GM23338 (cell line): ENCODE measurements around the gene NIT2.

Source experiments
- CREB1 ChIP-seq: fragments of 250-450 bp; sonication (Bioruptor Pico); IDR thresholded peaks from 2 replicates; pipeline ENCODE4 v1.5.0; 2020; ENCODE audit warnings: low read depth, mild to moderate bottlenecking, moderate library complexity
- EZH2 ChIP-seq: fragments of 200-600 bp; sonication (generic); IDR thresholded peaks from one replicate; pipeline ENCODE4 v1.8.0; 2017; ENCODE audit warnings: antibody characterized with exemption, mild to moderate bottlenecking, low read depth; ENCODE audit not compliant: unreplicated experiment
- EZH2phosphoT487 ChIP-seq: fragments of 200-600 bp; sonication (generic); IDR thresholded peaks from one replicate; pipeline ENCODE4 v1.8.1; 2018; ENCODE audit warnings: antibody characterized with exemption; ENCODE audit not compliant: unreplicated experiment
- JUNB ChIP-seq: IDR thresholded peaks from one replicate; pipeline ENCODE4 v1.6.1; 2016; ENCODE audit warnings: antibody characterized with exemption; ENCODE audit not compliant: unreplicated experiment
- POLR2AphosphoS5 ChIP-seq: IDR thresholded peaks from 2 replicates; pipeline ENCODE4 v1.6.1; 2016; ENCODE audit warnings: antibody characterized with exemption, low read depth
- STAT1 ChIP-seq: IDR thresholded peaks from one replicate; pipeline ENCODE4 v1.6.1; 2016; ENCODE audit warnings: antibody characterized with exemption; ENCODE audit not compliant: unreplicated experiment
- ZNF331 ChIP-seq: fragments of 250-450 bp; sonication (Bioruptor Pico); IDR thresholded peaks from 2 replicates; pipeline ENCODE4 v1.5.0; 2020; ENCODE audit warnings: low read depth, mild to moderate bottlenecking, moderate library complexity
- TF ChIP-seq, protein P1 (sequence below): IDR thresholded peaks from one replicate; pipeline ENCODE4 v1.6.1; 2018; ENCODE audit warnings: antibody characterized with exemption; ENCODE audit not compliant: unreplicated experiment
- TF ChIP-seq, protein P2 (sequence below): fragments of 250-450 bp; sonication (Bioruptor Pico); IDR thresholded peaks from 2 replicates; pipeline ENCODE4 v1.5.0; 2020; ENCODE audit warnings: mild to moderate bottlenecking, moderate library complexity
- TF ChIP-seq, protein P3 (sequence below), 2 experiments: fragments of 200-600 bp in 1 of 2; sonication (generic) in 1 of 2; conservative IDR thresholded peaks; 2 replicates each; pipeline versions ENCODE4 v1.5.1 to v1.6.1; 2016 to 2017; ENCODE audit warnings: antibody characterized with exemption in 2 of 2, low read depth in 2 of 2, mild to moderate bottlenecking in 2 of 2, moderate library complexity in 1 of 2

DNA sequence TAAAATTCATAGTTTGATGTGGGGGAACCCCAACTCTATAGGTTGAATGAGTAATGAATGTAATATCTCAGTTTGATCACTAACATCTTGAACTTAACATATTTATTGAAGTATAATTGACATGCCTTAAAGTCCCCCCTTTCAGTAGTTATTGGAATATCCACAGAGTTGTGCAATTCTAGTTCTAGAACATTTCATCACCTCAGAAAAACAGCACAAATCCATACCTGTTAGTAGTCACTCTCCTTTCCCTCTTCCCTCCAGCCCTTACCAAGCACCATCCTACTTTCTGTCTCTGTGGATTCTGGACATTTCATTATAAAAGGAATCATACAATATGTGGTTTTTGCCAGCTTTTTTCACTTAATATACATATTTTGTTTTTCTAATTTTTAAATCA lies 8.7 kb upstream of the NIT2 start:
- TF ChIP-seq, protein P1, sequence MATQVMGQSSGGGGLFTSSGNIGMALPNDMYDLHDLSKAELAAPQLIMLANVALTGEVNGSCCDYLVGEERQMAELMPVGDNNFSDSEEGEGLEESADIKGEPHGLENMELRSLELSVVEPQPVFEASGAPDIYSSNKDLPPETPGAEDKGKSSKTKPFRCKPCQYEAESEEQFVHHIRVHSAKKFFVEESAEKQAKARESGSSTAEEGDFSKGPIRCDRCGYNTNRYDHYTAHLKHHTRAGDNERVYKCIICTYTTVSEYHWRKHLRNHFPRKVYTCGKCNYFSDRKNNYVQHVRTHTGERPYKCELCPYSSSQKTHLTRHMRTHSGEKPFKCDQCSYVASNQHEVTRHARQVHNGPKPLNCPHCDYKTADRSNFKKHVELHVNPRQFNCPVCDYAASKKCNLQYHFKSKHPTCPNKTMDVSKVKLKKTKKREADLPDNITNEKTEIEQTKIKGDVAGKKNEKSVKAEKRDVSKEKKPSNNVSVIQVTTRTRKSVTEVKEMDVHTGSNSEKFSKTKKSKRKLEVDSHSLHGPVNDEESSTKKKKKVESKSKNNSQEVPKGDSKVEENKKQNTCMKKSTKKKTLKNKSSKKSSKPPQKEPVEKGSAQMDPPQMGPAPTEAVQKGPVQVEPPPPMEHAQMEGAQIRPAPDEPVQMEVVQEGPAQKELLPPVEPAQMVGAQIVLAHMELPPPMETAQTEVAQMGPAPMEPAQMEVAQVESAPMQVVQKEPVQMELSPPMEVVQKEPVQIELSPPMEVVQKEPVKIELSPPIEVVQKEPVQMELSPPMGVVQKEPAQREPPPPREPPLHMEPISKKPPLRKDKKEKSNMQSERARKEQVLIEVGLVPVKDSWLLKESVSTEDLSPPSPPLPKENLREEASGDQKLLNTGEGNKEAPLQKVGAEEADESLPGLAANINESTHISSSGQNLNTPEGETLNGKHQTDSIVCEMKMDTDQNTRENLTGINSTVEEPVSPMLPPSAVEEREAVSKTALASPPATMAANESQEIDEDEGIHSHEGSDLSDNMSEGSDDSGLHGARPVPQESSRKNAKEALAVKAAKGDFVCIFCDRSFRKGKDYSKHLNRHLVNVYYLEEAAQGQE, result no peak
- TF ChIP-seq, protein P2, sequence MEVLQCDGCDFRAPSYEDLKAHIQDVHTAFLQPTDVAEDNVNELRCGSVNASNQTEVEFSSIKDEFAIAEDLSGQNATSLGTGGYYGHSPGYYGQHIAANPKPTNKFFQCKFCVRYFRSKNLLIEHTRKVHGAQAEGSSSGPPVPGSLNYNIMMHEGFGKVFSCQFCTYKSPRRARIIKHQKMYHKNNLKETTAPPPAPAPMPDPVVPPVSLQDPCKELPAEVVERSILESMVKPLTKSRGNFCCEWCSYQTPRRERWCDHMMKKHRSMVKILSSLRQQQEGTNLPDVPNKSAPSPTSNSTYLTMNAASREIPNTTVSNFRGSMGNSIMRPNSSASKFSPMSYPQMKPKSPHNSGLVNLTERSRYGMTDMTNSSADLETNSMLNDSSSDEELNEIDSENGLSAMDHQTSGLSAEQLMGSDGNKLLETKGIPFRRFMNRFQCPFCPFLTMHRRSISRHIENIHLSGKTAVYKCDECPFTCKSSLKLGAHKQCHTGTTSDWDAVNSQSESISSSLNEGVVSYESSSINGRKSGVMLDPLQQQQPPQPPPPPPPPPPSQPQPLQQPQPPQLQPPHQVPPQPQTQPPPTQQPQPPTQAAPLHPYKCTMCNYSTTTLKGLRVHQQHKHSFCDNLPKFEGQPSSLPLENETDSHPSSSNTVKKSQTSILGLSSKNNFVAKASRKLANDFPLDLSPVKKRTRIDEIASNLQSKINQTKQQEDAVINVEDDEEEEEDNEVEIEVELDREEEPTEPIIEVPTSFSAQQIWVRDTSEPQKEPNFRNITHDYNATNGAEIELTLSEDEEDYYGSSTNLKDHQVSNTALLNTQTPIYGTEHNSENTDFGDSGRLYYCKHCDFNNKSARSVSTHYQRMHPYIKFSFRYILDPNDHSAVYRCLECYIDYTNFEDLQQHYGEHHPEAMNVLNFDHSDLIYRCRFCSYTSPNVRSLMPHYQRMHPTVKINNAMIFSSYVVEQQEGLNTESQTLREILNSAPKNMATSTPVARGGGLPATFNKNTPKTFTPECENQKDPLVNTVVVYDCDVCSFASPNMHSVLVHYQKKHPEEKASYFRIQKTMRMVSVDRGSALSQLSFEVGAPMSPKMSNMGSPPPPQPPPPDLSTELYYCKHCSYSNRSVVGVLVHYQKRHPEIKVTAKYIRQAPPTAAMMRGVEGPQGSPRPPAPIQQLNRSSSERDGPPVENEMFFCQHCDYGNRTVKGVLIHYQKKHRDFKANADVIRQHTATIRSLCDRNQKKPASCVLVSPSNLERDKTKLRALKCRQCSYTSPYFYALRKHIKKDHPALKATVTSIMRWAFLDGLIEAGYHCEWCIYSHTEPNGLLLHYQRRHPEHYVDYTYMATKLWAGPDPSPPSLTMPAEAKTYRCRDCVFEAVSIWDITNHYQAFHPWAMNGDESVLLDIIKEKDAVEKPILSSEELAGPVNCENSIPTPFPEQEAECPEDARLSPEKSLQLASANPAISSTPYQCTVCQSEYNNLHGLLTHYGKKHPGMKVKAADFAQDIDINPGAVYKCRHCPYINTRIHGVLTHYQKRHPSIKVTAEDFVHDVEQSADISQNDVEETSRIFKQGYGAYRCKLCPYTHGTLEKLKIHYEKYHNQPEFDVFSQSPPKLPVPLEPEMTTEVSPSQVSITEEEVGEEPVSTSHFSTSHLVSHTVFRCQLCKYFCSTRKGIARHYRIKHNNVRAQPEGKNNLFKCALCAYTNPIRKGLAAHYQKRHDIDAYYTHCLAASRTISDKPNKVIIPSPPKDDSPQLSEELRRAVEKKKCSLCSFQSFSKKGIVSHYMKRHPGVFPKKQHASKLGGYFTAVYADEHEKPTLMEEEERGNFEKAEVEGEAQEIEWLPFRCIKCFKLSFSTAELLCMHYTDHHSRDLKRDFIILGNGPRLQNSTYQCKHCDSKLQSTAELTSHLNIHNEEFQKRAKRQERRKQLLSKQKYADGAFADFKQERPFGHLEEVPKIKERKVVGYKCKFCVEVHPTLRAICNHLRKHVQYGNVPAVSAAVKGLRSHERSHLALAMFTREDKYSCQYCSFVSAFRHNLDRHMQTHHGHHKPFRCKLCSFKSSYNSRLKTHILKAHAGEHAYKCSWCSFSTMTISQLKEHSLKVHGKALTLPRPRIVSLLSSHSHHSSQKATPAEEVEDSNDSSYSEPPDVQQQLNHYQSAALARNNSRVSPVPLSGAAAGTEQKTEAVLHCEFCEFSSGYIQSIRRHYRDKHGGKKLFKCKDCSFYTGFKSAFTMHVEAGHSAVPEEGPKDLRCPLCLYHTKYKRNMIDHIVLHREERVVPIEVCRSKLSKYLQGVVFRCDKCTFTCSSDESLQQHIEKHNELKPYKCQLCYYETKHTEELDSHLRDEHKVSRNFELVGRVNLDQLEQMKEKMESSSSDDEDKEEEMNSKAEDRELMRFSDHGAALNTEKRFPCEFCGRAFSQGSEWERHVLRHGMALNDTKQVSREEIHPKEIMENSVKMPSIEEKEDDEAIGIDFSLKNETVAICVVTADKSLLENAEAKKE (CRISPR knock-in tag), result no peak
- TF ChIP-seq, protein P3, sequence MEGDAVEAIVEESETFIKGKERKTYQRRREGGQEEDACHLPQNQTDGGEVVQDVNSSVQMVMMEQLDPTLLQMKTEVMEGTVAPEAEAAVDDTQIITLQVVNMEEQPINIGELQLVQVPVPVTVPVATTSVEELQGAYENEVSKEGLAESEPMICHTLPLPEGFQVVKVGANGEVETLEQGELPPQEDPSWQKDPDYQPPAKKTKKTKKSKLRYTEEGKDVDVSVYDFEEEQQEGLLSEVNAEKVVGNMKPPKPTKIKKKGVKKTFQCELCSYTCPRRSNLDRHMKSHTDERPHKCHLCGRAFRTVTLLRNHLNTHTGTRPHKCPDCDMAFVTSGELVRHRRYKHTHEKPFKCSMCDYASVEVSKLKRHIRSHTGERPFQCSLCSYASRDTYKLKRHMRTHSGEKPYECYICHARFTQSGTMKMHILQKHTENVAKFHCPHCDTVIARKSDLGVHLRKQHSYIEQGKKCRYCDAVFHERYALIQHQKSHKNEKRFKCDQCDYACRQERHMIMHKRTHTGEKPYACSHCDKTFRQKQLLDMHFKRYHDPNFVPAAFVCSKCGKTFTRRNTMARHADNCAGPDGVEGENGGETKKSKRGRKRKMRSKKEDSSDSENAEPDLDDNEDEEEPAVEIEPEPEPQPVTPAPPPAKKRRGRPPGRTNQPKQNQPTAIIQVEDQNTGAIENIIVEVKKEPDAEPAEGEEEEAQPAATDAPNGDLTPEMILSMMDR (conservative IDR thresholded peaks at IDR 0.05; ENCODE audit: low read depth in 2 of 2), result no peak
- TF ChIP-seq EZH2, result no peak
- TF ChIP-seq EZH2phosphoT487, result no peak
- no peak for TF ChIP-seq STAT1
- TF ChIP-seq CREB1, result no peak
- no peak for TF ChIP-seq POLR2AphosphoS5
- no peak for TF ChIP-seq ZNF331 (CRISPR knock-in tag)
- TF ChIP-seq JUNB, result no peak
